ES-I3 (cell line): ENCODE results near the gene NDOR1.

Experiments used
- H3K36me3 ChIP-seq: 2 replicates; pipeline ENCODE4 v1.6.1; 2013; ENCODE audit warnings: mild to moderate bottlenecking, low read length, control low read depth, moderate library complexity; ENCODE audit not compliant: insufficient read depth
- H3K4me1 ChIP-seq: 2 replicates; pipeline ENCODE4 v1.6.1; 2013; ENCODE audit warnings: mild to moderate bottlenecking, control low read depth, low read length; ENCODE audit not compliant: insufficient read depth
- H3K9ac ChIP-seq: 2 replicates; pipeline ENCODE4 v1.6.1; 2013; ENCODE audit warnings: low read depth, mild to moderate bottlenecking, low read length, moderate library complexity
- H3K9me3 ChIP-seq: 2 replicates; pipeline ENCODE4 v1.6.1; 2013; ENCODE audit warnings: mild to moderate bottlenecking, low read length, moderate library complexity; ENCODE audit not compliant: control insufficient read depth, insufficient read depth

NDOR1 gene

DNA sequence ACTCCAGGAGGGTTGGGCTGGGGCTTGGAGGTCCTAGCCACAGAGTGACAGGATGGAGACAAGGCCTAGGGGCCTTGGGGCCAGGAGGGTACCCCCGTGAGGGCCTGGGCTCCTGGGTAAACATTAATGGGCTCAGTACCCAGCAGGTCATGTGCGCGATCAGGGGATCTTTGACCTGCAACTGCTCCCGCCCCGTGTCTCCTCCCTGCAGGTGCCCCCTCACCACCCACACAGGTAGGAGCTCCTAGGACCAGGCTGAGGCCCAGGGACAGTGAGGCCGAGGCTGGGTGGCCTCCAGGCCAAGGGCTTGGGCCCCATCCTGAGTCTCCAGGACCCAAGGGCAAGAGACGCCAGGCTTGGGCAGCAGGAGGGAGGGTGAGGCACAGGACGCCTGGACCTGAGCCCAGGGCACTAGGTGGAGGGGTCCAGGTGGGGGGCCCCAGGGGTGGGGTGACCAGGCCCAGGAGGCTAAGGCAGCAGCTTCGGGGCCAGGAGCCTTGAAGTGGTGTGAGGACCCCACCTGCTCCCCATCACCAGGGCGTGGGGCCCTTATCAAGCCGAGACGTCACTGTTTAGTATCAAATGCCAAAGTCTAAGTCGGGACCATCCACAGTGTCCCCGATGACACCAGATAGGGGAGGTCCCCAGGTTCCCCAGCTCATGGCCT lies 25.3 kb downstream of the NDOR1 start, which contains the start of gene SLC34A3:
Gene SLC34A3 (plus strand): TSS at position 197 of the 667 bp plus-strand sequence. CDS start 802 bp downstream, outside the sequence.
- H3K9ac ChIP-seq = no peak within 1 kb of the TSS
- no peaks in the 10 kb centered on the region; the same call in 1 of the 2 replicates for H3K4me1 ChIP-seq
- H3K36me3 ChIP-seq = no peaks in the 10 kb centered on the region
- H3K9me3 ChIP-seq = no peaks in the 10 kb centered on the region

DNA sequence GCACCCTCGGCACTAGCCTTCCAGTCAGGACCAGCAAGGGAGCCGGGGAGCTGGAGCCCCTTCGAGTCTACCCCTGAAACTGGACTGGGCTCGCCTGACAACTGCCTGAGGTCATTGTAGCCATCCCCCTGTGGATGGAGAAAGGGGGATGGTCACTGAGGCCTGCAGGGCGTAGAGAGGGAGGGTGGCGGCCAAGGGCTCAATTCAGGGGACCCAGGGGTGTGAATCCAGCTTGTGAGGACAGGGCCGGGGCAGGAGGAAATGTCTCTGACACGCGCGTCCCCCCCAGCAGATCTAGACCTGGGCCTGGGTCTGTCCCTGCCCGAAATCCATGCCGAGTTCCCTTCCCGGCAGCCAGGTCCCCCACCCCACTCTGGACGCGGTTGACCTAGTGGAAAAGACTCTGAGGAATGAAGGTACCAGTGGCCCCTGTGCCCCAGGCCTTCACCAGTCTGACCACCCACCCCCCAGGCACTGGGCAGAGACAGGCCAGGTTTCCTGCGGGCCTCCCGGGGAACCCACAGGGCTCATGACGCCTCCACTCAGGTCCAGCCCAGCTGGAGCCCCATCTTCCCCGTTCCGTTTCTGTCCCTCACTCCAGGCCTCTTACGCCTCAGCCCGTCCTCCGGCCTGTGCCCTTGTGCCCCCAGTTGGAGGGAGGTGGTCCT lies 26.0 kb downstream of the NDOR1 start:
- Histone ChIP-seq H3K36me3 (no peaks in the 10 kb centered on the region), H3K4me1 (peaks cover 4% of the 10 kb centered on the region; the same call in 1 of the 2 replicates), H3K9me3 (no peaks in the 10 kb centered on the region), H3K9ac (no peak overlapping the region)

DNA sequence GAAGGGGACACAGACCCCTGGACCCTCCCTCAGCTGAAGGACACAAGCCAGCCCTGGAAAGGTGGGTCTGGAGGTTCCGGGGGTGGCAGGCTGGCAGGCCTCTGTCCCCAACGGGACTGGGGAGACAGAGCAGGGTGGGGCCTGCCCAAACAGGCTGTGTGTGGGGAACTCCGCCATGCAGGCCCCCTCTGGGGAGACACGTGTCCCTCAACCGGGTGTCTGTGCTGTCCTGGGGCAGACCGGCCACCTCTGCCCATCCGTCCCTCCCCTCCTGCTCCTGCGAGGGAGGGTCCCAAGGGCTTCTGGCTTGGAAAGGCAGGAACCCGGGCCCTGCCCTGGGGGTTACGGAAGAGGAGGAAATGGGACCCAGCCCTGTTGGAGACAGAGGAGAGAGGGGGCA lies 26.6 kb downstream of the NDOR1 start:
- H3K9ac ChIP-seq = no peak overlapping the region
- no peaks in the 10 kb centered on the region for H3K36me3 ChIP-seq
- no peaks in the 10 kb centered on the region for H3K9me3 ChIP-seq
- peaks cover 10% of the 10 kb centered on the region; the same call in 1 of the 2 replicates for H3K4me1 ChIP-seq

DNA sequence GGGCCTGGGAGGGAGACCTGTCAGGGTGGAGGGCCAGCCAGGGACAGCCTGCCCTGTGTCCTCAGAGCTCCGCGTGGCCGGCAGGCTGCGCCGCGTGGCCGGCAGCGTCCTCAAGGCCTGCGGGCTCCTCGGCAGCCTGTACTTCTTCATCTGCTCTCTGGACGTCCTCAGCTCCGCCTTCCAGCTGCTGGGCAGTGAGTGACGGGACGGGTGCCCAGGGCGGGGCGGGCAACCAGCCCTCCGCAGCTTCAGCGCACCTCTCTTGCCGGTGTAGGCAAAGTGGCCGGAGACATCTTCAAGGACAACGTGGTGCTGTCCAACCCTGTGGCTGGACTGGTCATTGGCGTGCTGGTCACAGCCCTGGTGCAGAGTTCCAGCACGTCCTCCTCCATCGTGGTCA lies 27.0 kb downstream of the NDOR1 start:
- H3K4me1 ChIP-seq = peaks cover 12% of the 10 kb centered on the region; the same call in 1 of the 2 replicates
- H3K9me3 ChIP-seq = no peaks in the 10 kb centered on the region
- H3K9ac ChIP-seq = no peak overlapping the region

DNA sequence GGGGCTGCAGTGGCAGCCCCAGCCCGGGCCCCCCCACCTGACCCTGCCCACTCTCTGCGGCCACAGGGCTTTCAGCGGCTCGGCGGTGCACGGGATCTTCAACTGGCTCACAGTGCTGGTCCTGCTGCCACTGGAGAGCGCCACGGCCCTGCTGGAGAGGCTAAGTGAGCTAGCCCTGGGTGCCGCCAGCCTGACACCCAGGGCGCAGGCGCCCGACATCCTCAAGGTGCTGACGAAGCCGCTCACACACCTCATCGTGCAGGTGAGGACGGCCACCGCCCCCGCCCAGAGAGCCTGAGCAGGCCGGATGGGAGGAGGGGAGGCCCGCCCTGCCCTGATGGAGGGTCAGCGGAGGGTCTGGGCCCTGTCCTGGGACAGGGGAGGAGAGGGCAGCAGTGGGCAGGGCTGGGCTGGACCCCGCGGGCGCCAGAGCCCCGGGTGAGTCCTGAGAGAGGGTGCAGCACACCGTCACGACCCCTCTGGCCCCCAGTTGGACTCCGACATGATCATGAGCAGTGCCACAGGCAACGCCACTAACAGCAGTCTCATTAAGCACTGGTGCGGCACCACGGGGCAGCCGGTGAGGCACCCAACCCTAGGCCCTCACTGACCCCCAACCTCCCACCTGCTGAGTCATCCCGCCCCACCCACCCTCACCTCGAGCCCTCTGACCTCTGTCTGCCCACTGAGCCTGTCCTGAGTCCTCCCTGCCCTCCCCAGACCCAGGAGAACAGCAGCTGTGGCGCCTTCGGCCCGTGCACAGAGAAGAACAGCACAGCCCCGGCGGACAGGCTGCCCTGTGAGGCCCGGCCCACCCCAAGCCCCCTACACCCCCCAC lies 27.9 kb downstream of the NDOR1 start:
- Histone ChIP-seq H3K4me1 (peaks cover 12% of the 10 kb centered on the region; the same call in 1 of the 2 replicates), H3K9me3 (no peaks in the 10 kb centered on the region), H3K36me3 (no peaks in the 10 kb centered on the region), H3K9ac (no peak overlapping the region)

More for the DNA sequence above, 27.0 kb downstream of the NDOR1 start:
- H3K36me3 ChIP-seq = no peaks in the 10 kb centered on the region

DNA sequence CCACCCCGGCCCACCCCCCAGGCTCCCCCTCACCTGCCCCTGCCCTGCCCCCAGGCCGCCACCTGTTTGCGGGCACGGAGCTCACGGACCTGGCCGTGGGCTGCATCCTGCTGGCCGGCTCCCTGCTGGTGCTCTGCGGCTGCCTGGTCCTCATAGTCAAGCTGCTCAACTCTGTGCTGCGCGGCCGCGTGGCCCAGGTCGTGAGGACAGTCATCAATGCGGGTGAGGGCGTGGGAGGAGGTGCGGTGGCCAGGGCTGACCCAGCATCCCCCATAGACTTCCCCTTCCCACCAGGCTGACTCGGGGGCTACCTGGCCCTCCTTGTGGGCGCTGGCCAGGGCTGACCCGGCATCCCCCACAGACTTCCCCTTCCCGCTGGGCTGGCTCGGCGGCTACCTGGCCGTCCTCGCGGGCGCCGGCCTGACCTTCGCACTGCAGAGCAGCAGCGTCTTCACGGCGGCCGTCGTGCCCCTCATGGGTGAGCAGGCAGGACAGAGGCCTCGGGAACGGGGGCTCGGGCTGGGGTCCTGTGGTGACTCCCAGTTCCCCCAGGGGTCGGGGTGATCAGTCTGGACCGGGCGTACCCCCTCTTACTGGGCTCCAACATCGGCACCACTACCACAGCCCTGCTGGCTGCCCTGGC lies 28.7 kb downstream of the NDOR1 start:
- no peak overlapping the region for H3K9ac ChIP-seq
- no peaks in the 10 kb centered on the region for H3K9me3 ChIP-seq
- peaks cover 12% of the 10 kb centered on the region; the same call in 1 of the 2 replicates for H3K4me1 ChIP-seq
- no peaks in the 10 kb centered on the region for H3K36me3 ChIP-seq

DNA sequence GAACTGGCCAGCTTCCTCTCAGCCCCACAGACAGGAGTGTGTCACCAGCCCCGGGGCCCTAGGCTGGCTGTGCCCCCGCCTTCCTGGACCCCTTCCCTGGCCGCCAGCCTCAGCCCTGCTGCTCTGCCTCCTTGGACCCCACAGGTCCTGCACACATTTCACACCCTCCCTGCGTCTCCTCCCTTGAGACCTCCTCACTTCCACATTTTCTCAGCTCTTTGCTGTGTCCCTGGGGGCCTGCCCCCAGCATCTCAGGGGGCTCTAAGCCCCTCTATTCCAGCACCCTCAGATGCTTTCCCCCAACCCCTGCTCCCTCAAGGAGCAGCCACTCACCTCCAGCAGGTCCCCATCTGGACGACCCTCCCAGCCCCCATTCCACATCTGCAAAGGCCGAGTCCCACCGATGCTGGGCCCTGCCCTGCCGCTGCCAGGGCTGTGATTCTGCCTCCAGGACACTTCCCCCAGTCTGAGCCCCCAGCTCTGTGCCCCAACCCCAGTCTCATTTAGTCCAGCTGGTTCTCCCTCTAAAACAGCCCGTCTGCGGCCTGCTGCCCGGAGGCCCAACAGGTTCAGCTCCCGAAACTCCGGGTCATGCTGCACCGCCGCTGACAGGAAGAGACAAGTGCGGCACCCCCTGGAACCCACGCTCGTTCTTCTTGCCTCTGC lies 29.4 kb downstream of the NDOR1 start:
- Histone ChIP-seq H3K36me3 (no peaks in the 10 kb centered on the region), H3K4me1 (peaks cover 12% of the 10 kb centered on the region; the same call in 1 of the 2 replicates), H3K9me3 (no peaks in the 10 kb centered on the region), H3K9ac (no peak overlapping the region)

DNA sequence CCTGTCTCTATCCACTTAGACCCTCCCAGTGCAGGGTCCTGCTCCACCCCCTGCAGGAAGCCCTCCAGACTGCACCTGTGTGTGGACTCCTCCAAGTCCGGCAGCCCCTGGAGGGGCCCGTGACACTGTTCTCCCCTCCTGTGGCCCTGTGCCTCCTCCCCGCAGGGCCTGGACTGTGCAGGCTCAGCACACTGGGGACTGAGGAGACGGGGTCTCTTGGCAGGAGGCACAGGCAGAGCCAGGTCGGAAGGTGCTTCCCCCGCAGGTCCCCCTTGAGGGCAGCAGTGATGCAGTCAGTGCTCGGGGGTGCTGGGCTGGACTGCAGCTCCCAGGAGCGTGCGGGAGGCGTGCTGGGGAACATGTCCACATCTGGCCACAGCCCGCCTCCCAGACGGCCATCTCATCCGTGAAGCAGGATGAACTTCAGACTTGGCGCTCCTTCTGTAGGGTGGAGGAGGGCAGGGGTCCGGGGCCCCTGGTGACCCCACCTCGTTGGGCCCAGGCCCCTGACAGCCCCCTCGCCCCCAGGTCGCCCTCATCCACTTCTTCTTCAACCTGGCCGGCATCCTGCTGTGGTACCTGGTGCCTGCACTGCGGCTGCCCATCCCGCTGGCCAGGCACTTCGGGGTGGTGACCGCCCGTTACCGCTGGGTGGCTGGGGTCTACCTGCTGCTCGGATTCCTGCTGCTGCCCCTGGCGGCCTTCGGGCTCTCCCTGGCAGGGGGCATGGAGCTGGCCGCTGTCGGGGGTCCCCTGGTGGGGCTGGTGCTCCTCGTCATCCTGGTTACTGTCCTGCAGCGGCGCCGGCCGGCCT lies 30.1 kb downstream of the NDOR1 start:
- Histone ChIP-seq H3K9ac (no peak overlapping the region), H3K4me1 (peaks cover 12% of the 10 kb centered on the region; the same call in 1 of the 2 replicates), H3K36me3 (no peaks in the 10 kb centered on the region), H3K9me3 (no peaks in the 10 kb centered on the region)

DNA sequence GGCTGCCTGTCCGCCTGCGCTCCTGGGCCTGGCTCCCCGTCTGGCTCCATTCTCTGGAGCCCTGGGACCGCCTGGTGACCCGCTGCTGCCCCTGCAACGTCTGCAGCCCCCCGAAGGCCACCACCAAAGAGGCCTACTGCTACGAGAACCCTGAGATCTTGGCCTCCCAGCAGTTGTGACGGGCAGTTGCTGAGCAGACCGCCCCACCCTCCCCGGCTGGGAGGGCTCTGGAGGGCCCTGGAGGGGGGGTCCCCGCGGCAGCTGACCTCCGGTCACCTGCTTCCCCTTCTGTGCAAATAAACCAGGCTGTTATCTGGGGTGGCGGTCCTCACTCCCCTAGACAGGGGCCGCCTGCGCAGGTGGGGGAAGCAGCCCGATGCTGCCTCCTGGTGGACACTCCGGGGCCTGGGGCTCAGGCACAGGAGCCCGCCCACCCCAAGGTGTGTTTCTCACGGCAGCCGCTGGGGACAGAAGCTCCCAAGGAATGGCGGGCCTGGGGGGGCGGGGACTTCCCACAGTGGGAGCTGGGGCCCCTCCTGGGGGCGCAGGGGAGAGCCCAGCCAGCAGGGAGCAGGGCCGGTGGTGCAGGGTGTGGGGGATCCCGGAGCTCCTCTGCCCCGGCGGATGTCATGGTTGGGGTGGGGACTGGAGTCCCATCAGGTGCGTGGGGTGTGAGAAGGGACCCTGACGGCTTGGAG lies 30.9 kb downstream of the NDOR1 start:
- Histone ChIP-seq H3K9me3 (no peaks in the 10 kb centered on the region), H3K9ac (peak overlapping the region; percentile 13; the same call in 1 of the 2 replicates), H3K36me3 (no peaks in the 10 kb centered on the region), H3K4me1 (peaks cover 12% of the 10 kb centered on the region; the same call in 1 of the 2 replicates)

DNA sequence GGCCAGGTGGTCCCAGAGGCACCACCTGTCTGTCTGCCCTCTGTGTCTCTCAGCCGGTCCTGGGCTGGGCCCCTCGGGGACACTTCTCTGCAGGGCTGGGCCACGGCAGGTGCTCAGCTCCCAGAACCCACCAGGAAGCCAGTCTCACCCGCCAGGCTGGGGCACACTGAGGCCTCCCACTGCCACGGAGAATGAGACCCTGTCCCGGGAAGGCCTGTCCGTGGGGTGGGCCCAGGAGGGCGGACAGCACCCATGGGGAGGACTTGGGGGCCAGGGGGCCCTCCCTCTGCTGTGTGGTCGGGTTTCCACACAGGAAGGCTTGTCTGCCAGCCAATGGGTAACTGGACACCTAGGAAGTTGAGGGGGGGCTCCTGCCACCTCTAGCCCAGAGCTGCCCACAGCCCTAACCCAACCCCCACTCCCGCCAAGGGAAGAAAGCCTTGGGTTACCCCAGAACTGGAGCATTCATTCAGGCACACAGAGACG lies 31.5 kb downstream of the NDOR1 start:
- peak overlapping the region; percentile 13; the same call in 1 of the 2 replicates for H3K9ac ChIP-seq

DNA sequence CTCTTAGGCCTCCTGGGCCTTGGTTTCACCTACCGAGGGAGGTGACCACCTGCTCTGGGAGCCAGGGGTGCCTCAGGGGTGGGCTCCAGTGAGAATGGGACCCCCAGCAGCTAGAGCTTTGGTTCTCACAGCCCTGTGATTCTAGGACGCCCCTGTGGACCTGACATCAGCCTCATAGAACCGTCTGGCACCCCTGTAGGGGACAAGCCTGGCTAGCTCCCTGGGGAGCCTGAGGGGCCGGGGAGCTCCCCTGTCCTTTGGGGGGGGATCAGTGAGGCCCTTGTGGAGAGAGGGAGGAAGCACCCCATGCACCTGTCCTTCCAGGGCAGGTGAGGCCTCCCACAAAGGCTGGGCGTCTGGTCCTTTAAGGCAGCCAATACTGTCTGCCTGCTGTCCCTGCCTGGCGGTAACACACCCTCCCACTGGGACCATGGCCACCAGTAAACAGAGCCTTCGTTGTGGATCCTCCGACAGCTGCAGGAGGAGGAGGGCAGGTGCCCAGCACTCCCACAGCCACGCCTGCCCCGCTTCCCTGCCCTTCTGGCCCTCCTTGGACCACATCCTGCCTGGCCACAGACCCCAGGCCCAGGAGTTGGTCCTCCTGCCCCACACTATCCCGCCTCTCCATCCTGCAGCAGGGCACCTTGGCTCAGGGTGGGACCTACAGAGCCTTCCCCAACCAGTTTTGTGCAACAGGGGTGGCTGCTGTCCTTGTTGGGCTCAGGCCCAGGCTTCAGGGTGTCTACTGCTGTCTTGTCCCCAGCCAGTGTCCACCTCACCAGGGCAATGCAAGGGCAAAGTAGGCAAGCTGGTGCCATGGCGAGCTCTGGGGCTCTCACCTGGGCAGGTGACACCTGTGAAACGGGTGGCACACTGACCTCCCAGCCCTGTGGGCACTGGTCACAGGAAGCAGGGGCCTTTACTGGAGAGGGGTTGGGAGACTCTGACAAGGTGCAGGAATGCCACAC lies 32.5 kb downstream of the NDOR1 start:
- no peaks in the 10 kb centered on the region for H3K9me3 ChIP-seq
- H3K4me1 ChIP-seq = peaks cover 16% of the 10 kb centered on the region; the same call in 1 of the 2 replicates
- no peak overlapping the region for H3K9ac ChIP-seq
- peaks cover 9% of the 10 kb centered on the region for H3K36me3 ChIP-seq

More for the DNA sequence above, 31.5 kb downstream of the NDOR1 start:
- H3K36me3 ChIP-seq = no peaks in the 10 kb centered on the region
- H3K9me3 ChIP-seq = no peaks in the 10 kb centered on the region
- peaks cover 12% of the 10 kb centered on the region; the same call in 1 of the 2 replicates for H3K4me1 ChIP-seq
